Measurements from ENCODE around the gene PAQR9. TPM values are rescaled to one million over a fixed set of nuclear protein-coding genes. Genes with fewer than 3 reads are reported as not detected.

The PAQR9 gene
- total RNA-seq, 1 experiment from 2014 or later = not detected

DNA sequence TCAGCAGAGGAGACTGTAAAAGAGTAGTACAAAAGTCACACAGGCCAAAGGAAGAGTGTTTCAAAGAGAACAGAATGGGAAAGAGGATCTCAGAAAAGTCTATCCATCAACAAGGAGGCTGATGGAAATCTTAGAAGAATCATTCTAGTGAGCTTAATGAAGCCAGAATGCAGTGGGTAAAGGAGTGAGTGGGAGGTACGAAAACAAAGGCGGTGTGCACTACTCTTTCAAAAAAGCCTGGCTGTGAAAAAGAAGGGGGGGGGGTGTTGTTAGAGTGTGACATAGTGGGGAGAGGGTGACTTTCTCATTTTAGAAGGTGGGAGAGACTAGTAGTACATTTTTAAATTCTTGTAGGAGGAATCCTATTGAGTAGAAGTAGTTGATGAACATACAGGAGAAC, 11.7 kb downstream of the PAQR9 start:
- no peak for DNase-seq (ENCODE audit: low read depth)

DNA sequence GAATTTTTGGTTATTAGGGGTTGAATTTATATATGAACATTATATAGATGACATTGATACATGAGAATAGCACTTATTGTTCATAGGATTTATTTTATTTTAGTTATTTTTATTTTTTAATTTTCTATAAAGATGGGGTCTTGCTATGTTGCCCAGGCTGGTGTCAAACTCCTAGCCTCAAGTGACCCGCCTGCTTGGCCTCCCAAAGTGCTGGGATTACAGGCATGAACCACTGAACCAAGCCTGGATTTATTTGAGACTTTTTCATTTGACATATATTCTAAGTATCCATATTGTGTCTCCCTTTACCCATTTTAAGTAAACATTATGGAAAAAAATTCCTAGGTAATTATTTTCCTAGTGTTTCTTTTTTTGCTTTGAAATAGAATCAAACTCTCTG, 12.5 kb downstream of the PAQR9 start:
- DNase-seq (ENCODE audit: low read depth) = no peak

DNA sequence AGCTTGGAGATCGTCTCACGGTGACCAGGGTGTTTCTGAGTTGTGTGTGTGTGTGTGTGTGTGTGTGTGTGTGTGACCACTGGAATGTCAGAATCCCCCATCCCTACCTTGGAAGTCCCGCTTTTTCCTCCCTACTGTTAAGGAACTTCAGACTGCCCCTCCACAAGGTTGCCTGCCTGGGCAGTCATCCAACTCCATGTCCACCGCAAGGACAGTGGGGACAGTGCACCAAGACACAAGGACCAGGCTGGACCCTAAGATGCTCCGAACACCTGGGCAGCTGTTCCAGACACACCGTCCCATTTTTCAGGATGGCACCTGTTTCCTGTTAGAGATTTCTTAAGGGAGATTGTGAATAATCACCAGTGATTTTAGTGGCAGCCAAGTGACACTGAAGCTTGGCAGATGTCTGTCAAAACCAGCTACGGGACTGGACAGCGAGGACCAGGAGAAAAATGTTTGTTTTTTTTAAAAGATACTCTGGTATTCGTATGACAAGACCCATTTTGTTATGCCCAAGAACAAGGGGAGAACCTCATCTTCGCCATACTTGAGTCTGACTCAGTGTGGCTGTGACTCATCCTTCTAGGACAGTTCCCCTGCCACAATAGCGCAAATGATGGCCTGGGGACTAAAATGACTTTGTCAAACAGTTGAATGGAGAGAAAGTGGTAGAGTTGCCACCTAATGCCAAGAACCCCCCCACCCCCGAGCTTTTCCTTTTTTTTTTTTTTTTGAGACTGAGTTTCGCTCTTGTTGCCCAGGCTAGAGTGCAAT, 15.5 kb downstream of the PAQR9 start:
- DNase-seq (ENCODE audit: low read depth) = peak; percentile 6

DNA sequence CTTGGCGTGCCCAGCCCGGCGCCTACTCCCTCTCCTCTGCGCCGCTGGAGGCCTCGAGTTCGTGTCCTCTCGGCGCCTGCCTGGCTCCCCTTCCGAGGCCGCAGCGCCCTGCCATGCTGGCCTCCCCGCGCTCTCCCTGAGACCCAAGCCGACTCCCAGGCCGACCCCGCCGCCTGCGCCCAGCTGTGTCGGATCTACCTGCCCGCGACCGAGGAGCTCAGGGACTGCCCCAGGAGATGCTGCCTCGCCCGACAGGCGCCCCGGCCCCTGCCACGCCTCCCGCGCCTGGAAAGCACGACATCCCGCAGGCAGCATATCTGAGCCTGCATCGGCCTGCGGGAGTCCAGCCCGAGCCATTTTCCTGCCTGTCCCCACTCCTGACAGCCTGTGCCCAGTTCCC, 16.1 kb downstream of the PAQR9 start:
- DNase-seq (ENCODE audit: low read depth) = no peak

DNA sequence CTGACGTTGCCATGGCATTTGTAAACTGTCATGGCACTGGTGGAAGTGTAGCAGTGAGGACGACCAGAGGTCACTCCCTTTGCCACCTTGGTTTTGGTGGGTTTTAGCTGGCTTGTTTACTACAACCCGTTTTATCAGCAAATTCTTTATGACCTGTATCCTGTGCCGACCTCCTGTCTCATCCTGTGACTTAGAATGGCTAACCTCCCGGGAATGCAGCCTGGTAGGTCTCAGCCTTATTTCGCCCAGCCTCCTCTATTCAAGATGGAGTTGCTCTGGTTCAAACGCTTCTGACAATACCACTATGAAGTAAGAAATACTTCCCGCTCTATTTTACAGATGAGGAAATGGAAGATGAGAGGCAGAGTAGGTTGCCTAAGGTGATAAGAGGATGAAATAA, 16.6 kb downstream of the PAQR9 start:
- no peak for DNase-seq (ENCODE audit: low read depth)

DNA sequence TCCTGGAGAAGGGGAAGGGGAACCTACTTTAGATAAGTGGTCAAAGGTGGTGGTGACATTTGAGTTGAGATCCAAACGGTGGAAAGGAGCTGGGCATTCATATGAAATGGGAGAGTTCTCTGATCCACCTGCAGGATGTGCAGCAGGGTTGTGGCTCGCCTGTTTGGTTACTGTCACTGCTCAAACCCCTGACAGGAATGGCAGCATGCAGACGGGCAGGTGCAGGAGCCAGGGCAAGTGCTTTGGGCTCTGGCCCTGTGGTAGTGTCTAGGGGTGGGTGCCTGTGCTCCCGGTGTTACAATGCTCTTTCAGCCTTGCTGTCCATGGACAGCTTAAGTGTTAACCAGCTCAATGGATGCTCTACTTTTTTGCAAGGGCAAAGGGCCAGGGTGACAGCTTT, 18.5 kb downstream of the PAQR9 start:
- no peak for DNase-seq (ENCODE audit: low read depth)

DNA sequence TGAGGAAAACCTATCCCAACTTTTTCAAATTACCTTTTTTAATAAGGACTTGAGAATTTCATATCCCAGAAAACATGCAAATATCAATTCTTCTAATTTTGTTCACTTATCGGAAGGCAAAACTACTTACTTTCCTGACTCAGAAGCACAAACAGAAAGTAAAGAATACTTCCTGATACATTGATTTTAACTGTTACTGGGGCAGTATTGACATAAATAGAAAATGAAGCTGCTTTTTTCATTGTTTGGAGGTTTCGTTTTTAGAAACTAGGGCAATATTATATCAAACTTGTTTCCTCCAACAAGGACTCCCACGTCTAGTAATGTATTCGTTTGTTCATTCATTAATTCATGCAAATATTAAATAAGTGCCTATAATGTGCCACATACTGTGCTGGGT, 19.1 kb downstream of the PAQR9 start:
- DNase-seq (ENCODE audit: low read depth) = no peak

DNA sequence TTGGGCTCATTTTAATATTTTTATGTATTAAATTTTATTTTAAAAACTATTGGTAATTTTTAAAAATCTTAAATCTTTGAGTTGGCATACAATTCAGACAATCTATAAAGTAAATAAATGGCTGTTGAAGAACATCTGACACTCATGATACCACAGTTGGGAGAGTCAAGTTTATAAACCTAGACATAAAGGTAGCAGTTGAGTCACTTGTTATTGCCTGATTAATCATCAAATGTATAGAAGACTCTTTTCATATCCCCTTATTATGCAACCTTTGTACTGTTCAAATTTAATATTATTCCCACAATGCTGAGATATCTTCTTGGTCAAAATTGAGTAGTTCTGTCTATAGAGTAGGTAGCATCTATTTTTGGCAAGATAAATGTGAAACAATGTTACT, 19.6 kb downstream of the PAQR9 start:
- DNase-seq (ENCODE audit: low read depth) = no peak

DNA sequence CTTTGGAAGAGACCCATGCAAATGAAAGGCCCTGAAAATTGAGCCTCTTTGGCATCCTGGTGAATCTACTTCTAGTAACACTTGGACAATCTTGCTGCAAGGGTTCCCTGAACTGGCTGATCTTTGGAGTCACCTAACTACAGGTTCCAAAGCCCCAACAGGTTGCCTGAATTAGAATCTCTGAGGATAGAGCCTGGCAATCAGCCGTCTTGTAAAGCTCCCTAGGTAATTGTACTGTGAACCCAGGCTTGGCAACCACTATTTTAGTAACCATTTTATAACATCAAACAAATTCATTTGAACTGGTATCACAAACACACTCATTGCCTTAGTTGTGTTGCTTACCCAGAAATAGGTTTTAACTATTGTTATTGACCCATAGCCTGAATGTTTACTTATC, 20.1 kb downstream of the PAQR9 start:
- DNase-seq (ENCODE audit: low read depth) = no peak

DNA sequence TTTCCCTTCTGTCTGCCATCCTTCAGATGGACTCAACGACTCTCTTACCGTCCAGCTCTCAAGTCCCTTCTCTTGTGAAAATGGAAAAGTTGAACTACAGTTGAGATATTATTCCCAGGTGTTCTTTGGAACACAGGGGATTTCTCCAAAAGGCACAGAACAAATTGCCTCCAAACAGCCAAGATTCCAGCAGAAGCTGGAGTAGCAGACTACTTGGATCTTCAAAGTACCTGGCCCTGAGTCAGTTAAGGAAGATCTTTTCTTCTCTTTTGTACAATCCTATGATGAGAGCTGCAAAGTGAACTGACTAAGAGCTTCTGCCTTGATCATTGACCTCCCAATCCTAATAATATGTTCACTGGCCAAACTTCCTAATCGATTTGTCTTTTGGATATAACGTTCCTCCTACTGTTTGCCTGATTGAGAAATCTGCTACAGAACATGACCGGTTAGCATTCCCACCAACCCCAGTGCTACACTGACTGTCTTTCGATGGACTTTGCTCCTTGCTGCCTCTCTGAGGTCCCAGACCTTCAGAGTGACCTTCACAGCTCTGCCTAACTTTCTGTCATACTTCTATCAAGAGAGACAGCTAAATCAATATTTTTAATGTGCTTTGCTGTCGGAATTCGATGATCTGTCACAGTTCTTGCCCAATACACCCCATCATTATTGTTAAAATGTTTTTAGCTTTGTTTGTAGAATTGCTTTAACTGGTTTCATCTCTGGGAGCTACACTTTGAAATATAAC, 21.9 kb downstream of the PAQR9 start:
- no peak for DNase-seq (ENCODE audit: low read depth)

DNA sequence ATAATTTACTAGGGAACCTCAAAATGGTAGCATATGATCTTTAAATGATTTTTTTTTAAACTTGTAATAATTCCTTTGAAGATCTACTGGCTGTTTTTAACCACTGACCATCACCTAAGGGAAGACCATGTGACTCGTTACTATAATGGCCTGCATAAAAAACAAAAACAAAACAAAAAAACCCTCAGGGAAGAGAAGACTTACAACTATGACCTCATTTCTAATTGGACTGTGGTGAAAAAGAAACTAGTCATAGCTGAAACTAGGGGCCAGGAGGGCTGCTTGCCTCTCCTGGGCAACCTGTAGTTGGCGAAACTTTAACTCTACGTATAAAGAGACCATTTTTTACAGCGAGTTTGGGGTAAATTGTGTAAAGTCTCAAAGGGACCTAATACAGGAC, 23.0 kb downstream of the PAQR9 start:
- DNase-seq (ENCODE audit: low read depth) = no peak

DNA sequence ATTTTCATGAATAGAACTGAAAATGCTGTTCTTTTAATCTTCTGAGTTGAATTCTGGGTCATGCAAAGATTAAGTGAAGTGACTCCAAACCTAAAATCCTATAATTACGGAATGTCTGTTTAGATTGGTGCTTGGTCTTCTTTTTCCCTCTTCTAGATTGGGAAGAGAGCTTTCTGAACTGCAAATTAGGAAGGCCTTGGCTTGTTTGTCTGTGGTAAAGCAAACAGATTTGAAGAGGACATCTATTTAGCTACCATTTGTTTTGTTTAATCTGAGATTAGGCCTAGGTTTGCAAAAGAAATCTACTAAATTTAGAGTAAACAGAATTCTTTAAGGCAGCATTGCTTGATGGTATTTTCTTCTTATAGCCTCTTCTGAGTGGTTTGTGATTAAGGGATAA, 23.5 kb downstream of the PAQR9 start:
- DNase-seq (ENCODE audit: low read depth) = no peak

DNA sequence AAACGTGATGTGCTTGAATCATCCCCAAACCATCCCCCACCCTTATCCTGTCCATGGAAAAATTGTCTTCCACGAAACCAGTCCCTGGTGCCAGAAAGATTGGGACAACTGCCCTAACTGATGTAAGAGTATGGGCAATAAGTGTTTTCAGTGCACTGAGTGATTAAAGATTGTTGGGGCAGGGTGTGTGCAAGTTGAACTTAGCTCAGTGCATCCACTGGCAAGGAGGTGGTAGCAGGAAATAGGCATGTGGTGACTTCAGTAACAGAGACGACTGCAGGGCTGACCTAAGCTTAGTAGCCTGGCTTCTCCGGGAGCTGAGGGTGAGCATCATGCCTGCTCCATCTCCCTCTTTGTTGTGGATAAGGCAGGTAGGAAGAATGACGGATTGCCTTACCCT, 27.5 kb downstream of the PAQR9 start:
- no peak for DNase-seq (ENCODE audit: low read depth)

DNA sequence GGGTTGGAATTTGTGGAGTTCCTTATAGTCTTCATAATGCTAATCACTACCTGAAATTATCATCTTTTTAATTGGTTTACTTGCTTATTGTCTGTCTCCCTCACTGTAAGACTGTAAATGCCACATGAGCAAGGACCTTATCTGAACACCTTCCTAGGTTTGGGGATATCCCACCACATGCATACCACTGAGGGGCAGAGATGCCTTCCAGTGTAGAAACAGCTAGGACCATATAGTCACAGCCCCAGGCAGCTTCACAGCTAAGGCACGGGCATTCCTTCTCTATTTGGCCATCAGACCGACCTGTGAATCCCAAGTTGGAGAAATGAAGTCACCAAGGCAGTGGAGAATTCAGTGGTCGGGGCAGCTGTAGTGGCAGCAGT, 28.6 kb downstream of the PAQR9 start:
- no peak for DNase-seq (ENCODE audit: low read depth)

DNA sequence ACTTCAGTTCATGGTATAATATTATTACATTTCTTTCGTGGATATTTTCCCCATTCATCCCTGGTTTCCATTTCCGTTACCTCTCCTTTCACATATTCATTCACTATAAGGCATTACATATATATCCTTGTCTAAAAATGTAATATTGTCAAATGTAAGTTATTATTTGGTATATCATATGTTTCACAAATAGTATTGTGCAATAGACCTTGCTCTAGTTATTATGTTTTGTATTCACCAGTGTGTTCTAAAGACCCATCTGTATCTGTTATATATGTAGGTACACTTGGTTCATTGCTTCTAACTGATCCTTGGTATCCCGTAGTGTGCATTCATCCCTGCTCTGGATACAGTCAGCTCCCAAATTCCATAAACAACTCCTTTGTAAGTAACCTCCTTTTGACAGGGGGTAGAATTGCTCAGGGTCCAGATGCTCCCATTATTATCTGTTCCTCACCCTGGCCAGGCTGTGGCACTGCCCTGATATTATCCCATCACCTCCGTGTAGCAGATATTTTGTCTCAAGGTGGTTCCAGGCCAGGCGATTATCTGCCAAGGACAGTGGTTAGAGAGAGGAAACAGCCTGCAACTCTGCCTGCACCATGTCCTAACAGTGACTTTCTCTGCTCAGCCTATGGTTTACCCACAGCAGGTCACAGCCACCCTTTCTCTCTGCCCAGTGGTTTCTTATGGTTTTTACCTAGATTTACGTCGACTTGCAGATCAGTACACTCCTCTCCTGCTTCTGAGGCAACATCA, 29.2 kb downstream of the PAQR9 start:
- no peak for DNase-seq (ENCODE audit: low read depth)

DNA sequence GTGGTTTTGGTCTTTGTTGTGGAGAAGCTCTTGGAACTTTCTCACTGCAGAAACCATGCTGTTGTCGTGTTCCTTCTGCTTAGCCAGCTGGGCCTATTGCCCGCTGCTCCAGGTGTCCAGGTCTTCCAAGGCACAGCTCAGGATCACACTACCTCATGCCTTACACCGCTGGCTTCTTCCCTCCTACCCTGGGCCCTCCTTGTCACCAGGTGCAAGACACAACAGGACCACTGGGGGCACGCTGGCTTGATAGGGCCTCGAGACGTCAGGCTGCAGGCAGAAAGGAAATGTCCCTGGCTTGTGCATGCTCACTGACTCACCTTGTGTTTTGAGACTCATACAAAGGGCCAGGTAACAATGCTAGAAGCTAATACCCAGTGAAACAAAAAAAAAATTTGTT, 32.3 kb downstream of the PAQR9 start:
- DNase-seq (ENCODE audit: low read depth) = no peak

DNA sequence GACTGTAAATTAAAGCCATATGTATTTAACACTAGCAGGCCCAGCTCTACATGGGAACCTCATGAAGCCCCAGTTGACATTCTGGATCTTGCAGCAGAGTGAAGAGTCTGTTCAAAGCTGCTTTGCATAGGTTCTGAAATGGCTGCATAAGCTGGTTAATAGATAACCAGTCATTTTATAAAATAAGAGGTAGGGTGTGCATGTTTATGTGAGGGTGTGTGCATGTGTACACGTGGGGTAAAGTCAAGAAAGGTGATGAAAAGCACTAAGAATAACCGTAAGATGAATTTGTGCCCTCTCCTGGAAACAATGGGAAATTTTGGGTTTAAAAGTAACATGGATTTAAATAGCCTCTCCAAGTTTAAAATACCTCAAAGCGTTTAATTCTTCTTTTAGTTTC, 33.0 kb downstream of the PAQR9 start:
- DNase-seq (ENCODE audit: low read depth) = no peak

DNA sequence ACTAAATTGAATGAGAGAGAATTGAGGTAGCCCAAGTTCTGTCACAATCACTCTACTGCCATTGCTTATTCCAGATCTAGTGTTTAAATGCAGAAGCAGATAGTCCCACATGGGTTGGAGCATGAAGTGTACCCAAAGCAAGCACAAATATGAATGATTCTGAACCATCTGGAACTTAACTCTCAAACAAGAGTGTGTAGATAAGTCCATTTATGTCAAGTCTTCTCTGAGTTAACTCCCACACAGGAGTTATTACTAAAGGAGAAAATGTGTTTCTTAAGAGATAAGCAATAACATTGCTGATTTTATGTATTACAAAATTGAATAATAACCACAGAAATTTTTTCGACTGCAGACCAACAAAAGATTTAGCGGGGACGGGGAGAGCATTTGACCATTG, 33.6 kb downstream of the PAQR9 start:
- no peak for DNase-seq (ENCODE audit: low read depth)

DNA sequence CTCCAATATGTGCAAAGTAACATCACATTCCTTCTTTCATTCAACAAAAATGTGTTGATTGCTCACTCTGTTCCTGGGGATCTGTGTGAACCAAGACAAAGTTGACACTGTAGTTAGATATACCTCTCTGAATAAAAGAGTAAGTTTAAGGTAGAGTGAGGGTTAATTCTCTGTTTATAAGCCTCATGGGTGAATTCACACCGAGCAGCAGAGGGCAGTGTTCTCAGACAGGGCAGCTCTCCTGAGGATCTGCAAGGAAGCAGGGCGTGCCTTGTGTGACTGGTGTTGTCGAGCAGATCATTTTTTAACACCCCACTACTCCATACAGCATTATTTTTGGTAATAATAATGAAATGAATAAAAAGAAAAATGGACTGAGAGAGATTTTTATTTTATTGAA, 34.4 kb downstream of the PAQR9 start:
- DNase-seq (ENCODE audit: low read depth) = peak; percentile 34

DNA sequence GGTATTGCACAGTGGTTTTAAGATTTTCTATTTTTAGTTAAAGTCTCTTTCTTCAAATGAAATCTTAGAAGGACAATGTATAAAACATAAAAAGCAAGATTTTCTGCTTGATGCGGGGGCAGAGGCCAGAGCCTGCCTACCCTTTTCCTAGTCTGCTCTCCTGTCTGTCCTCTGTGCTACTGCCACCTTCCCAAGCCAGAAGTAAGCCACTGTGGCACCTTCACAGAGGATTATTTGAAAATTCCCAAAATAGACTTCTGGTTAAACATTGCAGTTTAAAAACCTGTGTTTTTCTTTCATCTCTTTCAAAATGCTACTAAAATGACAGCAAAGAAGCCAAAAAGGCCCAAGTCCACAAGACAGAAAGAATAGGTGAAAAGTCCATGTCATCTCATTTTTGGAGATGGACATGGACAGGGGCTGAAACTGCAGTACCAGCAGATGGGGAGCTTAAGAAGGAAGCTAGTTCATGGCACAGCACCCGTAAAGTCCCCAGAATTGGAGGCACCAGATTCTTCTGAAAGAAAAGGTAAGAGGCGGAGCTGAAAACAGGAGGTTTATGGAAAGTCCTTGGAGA, 37.0 kb downstream of the PAQR9 start:
- DNase-seq (ENCODE audit: low read depth) = no peak

DNA sequence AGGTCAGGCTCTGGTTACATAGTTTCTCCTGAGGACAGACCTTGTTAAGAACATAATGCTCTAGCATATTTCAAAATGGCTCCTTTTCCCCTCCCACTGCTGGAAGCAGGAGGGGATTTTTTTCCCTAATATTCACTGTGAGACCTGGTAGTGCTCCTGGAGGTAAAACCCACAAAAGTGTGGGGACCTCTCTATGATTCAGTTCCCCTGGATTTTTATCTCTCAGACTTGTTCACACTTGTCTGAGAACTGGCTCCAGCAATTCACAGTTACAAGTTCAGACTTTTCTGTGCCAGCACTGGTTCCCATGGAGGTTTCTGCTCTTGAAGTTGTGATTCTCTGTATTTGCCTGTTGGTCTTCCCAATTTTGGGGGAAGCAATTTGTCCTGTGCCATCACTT, 38.3 kb downstream of the PAQR9 start:
- DNase-seq (ENCODE audit: low read depth) = no peak

DNA sequence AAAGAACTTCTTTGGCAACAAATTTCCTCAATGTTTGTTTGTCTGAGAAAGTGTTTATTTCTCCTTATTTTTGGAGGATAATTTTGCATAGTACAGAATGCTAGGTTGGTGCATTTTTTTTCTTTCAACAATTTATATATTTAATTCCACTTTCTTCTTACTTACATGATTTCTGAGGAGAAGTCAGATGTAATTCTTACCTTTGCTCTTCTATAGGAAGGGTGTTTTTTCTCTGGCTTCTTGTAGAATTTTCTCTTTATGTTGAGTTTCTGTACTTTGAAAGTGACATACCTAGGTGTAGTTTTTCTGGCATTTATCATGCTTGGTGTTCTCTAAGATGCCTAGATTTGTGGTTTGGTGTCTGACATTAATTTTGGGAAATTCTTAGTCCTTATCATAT, 39.8 kb downstream of the PAQR9 start:
- DNase-seq (ENCODE audit: low read depth) = no peak
